Activated naive CD4-positive, alpha-beta T cell treated with anti-CD3 and anti-CD28 coated beads, Interleukin-2, amount 10 ng/mL, durations not matched to agents 7 days and 5 days (primary cell): ENCODE data around the gene TMEM109.

Experiments used
- CTCF ChIA-PET: fragments of 350-600 bp; sonication (Branson Sonifier 250); formaldehyde crosslinking; loops from one replicate; lab custom pipeline; 2021; ENCODE audit warnings: antibody characterized with exemption; lab: Charles Lee
- DNase-seq: peaks from one replicate; pipeline ENCODE4 v3.0.0-alpha.2; 2020
- H3K27ac Mint-ChIP-seq: one replicate; pipeline ENCODE4 v1.8.0; 2021; ENCODE audit warnings: mild to moderate bottlenecking, moderate library complexity, mixed read lengths
- H3K27me3 Mint-ChIP-seq: one replicate; pipeline ENCODE4 v1.8.0; 2021; ENCODE audit warnings: mild to moderate bottlenecking, mixed read lengths
- H3K36me3 Mint-ChIP-seq: one replicate; pipeline ENCODE4 v1.8.0; 2021; ENCODE audit warnings: mixed read lengths
- H3K4me1 Mint-ChIP-seq: one replicate; pipeline ENCODE4 v1.8.0; 2021; ENCODE audit warnings: mixed read lengths
- H3K4me3 Mint-ChIP-seq: one replicate; pipeline ENCODE4 v1.8.0; 2021; ENCODE audit warnings: mild to moderate bottlenecking, moderate library complexity, mixed read lengths
- H3K9me3 Mint-ChIP-seq: one replicate; pipeline ENCODE4 v1.8.0; 2021; ENCODE audit warnings: mixed read lengths

TMEM109 gene, protein sequence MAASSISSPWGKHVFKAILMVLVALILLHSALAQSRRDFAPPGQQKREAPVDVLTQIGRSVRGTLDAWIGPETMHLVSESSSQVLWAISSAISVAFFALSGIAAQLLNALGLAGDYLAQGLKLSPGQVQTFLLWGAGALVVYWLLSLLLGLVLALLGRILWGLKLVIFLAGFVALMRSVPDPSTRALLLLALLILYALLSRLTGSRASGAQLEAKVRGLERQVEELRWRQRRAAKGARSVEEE

DNA sequence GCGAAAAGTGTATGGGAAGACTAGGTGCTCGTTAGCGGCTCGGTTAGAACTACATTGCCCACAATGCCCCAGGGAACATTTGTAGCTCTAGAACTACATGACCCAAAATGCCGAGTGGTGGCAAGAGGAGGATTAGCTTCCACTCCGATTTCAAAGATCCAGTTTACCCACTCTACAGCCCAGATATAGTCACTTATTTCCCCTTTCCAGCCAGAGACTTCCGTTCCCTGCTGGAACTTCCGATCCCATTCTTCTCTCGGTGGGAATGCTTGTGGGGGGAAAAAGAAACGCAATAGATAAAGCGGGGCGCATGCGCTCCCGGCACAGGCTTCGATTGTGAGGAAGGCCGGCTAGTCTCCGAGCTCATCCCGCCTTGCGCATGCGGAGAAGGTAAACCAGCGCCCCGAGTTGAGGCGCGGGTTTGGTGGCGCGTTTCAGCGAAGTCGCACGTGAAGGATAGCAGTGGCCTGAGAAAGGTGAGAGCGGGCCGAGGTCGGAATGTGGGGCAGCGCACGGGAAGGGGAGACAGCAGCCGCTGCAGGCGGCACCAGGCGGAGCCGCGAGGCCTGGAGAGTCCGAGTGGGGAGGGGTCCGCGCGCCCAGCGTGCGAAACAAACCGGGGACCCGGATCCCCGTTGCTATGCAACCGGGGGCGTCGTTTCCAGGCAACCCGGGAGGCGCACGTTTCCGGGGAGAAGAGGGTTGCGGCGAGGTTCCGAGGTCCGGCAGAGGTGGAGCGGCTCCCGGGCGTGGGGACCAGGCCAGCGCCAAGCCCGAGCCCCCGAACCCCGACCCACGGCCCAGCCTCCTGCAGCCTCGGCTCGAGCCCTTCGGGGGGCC is at the start of gene TMEM109:
TMEM109 (plus strand) TSS at position 366 of the 840 bp plus-strand sequence. CDS start 5,536 bp downstream, outside the sequence.
- CTCF ChIA-PET = interaction anchor here (0.7 to 5.5 kb wide), 6 partner anchors 11 to 472 kb away, joined by 3 to 57 read pairs (median 4); partner anchors contain the start of gene PRPF19
- peak; percentile 91 for DNase-seq
- Mint-ChIP-seq H3K36me3 (peaks cover 4% of the 10 kb centered on the region), H3K4me3 (peak within 1 kb of the TSS; percentile 92), H3K4me1 (peaks cover 57% of the 10 kb centered on the region), H3K27me3 (peaks cover 11% of the 10 kb centered on the region), H3K9me3 (no peaks in the 10 kb centered on the region), H3K27ac (peak within 1 kb of the TSS; percentile 96)

DNA sequence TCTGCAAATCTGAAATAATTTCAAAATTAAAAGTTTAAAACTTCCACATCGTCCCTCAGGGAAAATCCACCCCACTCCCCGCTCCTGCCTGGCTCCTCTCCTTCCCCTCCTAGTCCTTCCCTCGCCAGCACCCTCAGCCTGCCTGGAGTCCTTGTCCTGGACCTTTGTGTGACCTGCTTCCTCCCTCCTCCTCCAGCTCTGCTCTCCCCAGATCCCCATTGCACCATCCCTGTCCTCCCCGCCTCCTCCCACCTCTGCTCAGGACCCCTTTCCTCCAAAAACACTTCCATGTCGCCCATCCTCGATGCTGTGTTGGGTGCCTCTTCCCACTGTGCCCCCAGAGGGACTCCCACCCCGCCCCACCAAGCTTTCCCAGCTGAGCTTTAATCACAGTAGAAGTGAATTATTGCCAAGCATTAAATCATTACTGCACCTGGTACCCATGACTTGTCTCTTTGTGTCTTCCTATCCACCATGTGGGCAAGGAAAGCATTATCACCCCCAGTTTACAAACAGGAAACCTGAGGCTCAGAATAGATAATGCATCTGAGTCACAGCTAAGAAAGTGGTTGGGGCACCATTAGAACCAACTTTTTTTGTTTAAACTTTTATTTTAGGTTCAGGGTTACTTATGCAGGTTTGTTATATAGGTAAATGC is 49.0 kb upstream of the TMEM109 start:
- Mint-ChIP-seq H3K36me3 (no peaks in the 10 kb centered on the region), H3K9me3 (no peaks in the 10 kb centered on the region), H3K4me1 (peaks cover 23% of the 10 kb centered on the region), H3K27me3 (peaks cover 27% of the 10 kb centered on the region), H3K27ac (no peak overlapping the region), H3K4me3 (no peak overlapping the region)
- no peak for DNase-seq
- CTCF ChIA-PET = no interaction called here

DNA sequence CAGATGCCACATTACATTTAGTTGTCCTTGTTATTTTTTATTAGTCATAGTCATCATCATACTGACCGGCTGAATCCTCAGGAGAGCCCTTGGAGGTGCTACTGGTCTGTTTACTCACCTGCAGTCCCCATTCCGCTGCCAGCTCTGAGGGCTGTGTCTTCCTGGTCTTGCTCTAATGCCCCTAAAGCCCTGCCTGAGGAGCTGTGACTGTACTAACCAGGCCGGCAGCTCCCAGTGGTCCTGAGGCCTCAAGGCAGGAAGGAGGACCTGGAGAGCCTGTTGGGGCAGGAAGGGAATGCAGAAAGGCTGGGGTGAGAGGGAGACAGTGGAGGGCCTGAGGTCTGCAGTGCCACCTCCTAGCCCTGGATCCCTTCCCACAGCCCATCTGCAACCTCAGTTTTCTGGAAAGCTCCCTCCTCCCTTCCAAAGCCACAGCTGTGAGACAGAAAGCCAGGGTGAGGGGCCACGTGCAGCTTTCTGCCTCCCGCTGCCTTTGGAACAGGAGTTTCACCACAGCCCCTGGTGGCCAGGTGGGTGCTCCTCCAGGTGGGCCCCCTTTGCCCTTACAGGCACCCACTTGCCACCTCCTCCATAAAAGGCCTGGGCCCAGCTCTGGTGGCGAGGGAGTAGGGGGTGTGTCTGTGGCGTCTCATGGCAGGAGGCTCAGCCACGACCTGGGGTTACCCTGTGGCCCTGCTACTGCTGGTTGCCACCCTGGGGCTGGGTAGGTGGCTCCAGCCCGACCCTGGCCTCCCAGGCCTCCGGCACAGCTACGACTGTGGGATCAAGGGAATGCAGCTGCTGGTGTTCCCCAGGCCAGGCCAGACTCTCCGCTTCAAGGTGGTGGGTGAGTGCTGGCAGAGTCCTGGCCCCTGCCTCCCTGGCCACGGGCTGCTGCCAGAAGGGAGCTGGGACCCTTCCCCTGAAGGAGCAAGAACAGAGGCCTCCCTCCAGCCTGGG is 46.8 kb upstream of the TMEM109 start, which contains the start of gene ZP1:
ZP1 (plus strand) TSS at position 632 of the 960 bp plus-strand sequence; CDS start at position 652, 20 bp downstream.
- H3K4me1 Mint-ChIP-seq = peaks cover 39% of the 10 kb centered on the region
- no peaks in the 10 kb centered on the region for H3K9me3 Mint-ChIP-seq
- no peak for DNase-seq
- CTCF ChIA-PET = interaction anchor here (2.0 to 2.2 kb wide), 2 partner anchors 20 to 36 kb away, joined by 7 to 8 read pairs; no protein-coding TSS in a partner anchor
- no peaks in the 10 kb centered on the region for H3K36me3 Mint-ChIP-seq
- H3K27ac Mint-ChIP-seq = peak within 1 kb of the TSS; percentile 4
- peaks cover 25% of the 10 kb centered on the region for H3K27me3 Mint-ChIP-seq
- H3K4me3 Mint-ChIP-seq = no peak within 1 kb of the TSS

DNA sequence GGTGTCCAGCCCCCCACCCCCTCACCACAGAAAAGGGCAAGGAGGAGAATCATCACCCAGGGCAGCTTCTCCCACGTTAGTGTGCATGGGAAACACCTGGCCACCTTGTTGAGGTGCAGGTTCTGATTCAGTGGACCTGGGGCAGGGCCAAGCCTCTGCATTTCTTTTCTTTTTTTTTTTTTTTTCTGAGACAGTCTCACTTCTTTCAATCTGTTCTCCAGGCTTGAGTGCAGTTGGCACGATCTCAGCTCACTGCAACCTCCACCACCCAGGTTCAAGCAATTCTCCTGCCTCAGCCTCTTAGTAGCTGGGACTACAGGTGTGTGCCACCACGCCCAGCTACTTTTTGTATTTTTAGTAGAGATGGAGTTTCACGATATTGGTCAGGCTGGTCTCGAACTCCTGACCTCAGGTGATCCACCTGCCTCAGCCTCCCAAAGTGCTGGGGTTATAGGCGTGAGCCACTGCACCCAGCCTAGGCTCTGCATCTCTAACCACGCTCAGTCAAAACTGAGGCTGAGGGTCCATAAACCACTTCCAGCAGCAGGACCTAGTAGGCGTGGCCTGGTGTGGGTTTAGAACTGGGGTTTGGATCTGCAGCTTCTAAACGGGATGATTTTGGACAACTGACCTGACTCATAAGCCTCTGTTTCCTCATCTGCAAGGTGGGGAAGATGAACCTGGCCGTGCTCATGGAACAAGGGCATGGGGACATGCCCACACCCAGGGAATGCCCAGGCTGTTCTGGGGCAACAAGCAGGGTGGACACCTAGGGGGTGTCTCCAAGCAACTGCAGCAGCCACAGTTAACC is 45.9 kb upstream of the TMEM109 start:
- H3K4me1 Mint-ChIP-seq = peaks cover 45% of the 10 kb centered on the region
- no peak for DNase-seq
- CTCF ChIA-PET = interaction anchor here (0.6 to 2.2 kb wide), 4 partner anchors 20 to 1706 kb away, joined by 3 to 8 read pairs (median 5); no protein-coding TSS in a partner anchor
- H3K36me3 Mint-ChIP-seq = no peaks in the 10 kb centered on the region
- H3K27me3 Mint-ChIP-seq = peaks cover 21% of the 10 kb centered on the region
- no peak overlapping the region for H3K27ac Mint-ChIP-seq
- H3K9me3 Mint-ChIP-seq = no peaks in the 10 kb centered on the region
- H3K4me3 Mint-ChIP-seq = no peak overlapping the region

DNA sequence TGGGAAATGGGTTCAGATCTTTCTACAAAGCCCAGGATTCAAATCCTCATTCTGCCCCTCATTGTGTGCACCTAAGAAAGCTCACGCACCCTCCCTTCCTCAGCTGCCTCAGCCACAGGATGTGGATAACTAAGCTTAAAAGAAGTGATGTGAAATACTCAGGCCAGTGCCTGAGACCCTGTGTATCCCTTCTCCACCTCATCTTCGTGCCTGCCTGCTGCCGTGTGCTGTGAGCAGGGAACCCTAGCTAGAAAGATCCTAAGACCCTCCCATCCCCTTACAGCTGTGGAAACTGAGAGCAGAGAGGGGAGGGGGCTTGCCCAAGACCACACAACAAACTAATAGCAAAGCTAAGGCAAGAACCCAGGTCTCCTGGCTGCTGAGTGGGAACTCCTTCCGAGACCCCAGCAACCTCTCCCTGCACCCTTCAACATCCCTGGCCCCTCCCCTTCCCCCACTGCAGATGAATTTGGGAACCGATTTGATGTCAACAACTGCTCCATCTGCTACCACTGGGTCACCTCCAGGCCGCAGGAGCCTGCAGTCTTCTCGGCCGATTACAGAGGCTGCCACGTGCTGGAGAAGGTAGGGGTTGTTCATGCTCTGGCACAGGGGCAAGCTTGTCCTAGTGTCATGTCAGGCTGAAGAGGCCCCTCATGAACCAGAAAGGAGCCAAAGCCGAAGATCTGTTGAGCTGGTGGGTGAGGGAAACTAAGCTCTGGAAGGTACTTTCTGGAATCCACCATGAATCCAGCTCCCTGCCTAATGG is 45.1 kb upstream of the TMEM109 start:
- no peak for DNase-seq
- Mint-ChIP-seq H3K4me1 (peaks cover 50% of the 10 kb centered on the region), H3K36me3 (no peaks in the 10 kb centered on the region), H3K27ac (no peak overlapping the region), H3K4me3 (no peak overlapping the region), H3K27me3 (peaks cover 21% of the 10 kb centered on the region), H3K9me3 (no peaks in the 10 kb centered on the region)
- CTCF ChIA-PET = interaction anchor here (1.1 to 2.2 kb wide), 3 partner anchors 19 to 38 kb away, joined by 3 to 8 read pairs (median 7); no protein-coding TSS in a partner anchor

DNA sequence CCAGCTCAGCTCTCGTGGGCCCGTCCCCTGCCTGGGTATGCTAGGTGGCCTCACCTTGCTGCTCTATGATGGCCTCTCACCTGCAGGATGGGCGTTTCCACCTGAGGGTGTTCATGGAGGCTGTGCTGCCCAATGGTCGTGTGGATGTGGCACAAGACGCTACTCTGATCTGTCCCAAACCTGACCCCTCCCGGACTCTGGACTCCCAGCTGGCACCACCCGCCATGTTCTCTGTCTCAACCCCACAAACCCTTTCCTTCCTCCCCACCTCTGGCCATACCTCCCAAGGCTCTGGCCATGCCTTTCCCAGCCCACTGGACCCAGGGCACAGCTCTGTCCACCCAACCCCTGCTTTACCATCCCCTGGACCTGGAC is 44.5 kb upstream of the TMEM109 start:
- peaks cover 20% of the 10 kb centered on the region for H3K27me3 Mint-ChIP-seq
- no peak overlapping the region for H3K4me3 Mint-ChIP-seq
- H3K9me3 Mint-ChIP-seq = no peaks in the 10 kb centered on the region
- CTCF ChIA-PET = interaction anchor here (2.0 kb wide), 1 partner anchor 18 kb away, joined by 8 read pairs; no protein-coding TSS in a partner anchor
- no peak overlapping the region for H3K27ac Mint-ChIP-seq
- DNase-seq = no peak
- no peaks in the 10 kb centered on the region for H3K36me3 Mint-ChIP-seq
- H3K4me1 Mint-ChIP-seq = peaks cover 51% of the 10 kb centered on the region

DNA sequence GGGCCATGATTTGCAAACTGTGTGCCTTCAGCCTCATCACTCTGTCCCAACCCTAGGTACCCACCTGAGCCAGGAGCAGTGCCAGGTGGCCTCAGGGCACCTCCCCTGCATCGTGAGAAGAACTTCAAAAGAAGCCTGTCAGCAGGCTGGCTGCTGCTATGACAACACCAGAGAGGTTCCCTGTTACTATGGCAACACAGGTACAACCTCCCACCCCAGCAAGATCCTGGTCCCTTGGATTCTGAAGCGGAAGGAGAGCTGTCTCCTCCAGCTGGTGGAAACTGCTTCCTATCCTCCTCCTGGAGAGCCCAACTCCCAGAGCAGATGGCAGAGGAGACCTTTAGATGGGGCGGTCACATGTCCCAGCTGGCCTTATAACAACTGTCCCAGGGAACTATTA is 43.7 kb upstream of the TMEM109 start:
- Mint-ChIP-seq H3K36me3 (no peaks in the 10 kb centered on the region), H3K27ac (no peak overlapping the region), H3K4me1 (peaks cover 48% of the 10 kb centered on the region), H3K27me3 (peaks cover 13% of the 10 kb centered on the region), H3K9me3 (no peaks in the 10 kb centered on the region), H3K4me3 (no peak overlapping the region)
- CTCF ChIA-PET = interaction anchor here (0.9 to 3.3 kb wide), 2 partner anchors 18 to 39 kb away, joined by 4 to 14 read pairs; no protein-coding TSS in a partner anchor
- DNase-seq = no peak

DNA sequence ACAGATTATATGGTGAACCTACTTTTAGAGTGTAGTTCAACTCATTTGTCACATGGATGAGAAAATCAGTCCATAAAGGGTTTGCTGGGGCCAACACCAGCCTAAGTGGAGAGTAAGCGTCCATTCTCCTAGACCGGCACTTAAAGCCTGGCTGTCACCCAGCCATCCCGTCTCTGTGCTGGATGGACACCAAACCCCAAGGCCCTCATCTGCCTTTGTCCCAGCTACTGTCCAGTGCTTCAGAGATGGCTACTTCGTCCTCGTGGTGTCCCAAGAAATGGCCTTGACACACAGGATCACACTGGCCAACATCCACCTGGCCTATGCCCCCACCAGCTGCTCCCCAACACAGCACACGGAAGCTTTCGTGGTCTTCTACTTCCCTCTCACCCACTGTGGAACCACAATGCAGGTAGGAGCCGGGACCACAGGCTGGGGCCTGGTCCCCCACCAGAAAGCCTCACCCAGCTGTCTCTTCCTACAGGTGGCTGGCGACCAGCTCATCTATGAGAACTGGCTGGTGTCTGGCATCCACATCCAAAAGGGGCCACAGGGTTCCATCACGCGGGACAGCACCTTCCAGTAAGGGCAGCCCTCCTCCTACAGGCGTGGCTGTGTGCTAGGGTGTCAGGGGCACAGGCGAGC is 43.1 kb upstream of the TMEM109 start:
- no peaks in the 10 kb centered on the region for H3K9me3 Mint-ChIP-seq
- CTCF ChIA-PET = interaction anchor here (0.9 to 3.3 kb wide), 3 partner anchors 17 to 40 kb away, joined by 3 to 14 read pairs (median 4); no protein-coding TSS in a partner anchor
- DNase-seq = no peak
- no peaks in the 10 kb centered on the region for H3K36me3 Mint-ChIP-seq
- peaks cover 45% of the 10 kb centered on the region for H3K4me1 Mint-ChIP-seq
- H3K27ac Mint-ChIP-seq = no peak overlapping the region
- peaks cover 13% of the 10 kb centered on the region for H3K27me3 Mint-ChIP-seq
- no peak overlapping the region for H3K4me3 Mint-ChIP-seq

DNA sequence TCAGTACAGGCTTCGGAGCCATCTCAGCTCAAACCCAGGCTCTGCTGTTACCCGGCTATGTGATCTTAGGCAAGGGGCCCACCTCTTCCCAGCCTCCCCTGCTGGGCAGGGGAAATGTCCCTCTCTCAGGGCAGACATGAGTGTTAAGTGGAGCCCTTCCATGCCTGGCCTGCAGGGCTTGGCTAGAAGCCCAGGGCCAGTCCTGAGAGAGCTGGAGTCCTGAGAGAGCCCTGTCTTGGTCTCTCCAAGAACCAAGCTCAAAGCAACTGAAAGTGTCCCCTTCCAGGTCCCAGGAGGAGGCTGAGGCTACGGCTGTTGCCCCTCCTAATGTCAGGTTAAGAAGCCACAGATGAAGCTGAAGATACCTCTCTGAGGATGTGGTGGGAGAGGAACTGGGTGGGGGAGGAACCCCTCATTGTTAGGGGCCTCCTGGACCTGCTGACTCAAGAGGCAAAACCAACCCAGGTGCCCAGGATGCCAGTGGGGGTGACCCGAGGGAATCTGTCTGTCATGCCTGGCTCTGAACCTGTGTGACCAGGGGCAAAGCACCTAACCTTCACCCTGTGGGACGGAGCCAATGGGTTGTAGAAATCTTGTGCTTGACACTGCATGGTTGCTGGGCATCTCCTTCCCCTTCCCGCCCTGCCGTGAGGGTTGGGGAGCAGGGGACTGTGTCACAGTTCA is 42.4 kb upstream of the TMEM109 start:
- CTCF ChIA-PET = interaction anchor here (0.9 to 3.3 kb wide), 5 partner anchors 16 to 316 kb away, joined by 3 to 14 read pairs (median 4); no protein-coding TSS in a partner anchor
- no peaks in the 10 kb centered on the region for H3K9me3 Mint-ChIP-seq
- H3K27me3 Mint-ChIP-seq = peaks cover 13% of the 10 kb centered on the region
- DNase-seq = no peak
- no peak overlapping the region for H3K4me3 Mint-ChIP-seq
- H3K4me1 Mint-ChIP-seq = peaks cover 45% of the 10 kb centered on the region
- no peak overlapping the region for H3K27ac Mint-ChIP-seq
- no peaks in the 10 kb centered on the region for H3K36me3 Mint-ChIP-seq

DNA sequence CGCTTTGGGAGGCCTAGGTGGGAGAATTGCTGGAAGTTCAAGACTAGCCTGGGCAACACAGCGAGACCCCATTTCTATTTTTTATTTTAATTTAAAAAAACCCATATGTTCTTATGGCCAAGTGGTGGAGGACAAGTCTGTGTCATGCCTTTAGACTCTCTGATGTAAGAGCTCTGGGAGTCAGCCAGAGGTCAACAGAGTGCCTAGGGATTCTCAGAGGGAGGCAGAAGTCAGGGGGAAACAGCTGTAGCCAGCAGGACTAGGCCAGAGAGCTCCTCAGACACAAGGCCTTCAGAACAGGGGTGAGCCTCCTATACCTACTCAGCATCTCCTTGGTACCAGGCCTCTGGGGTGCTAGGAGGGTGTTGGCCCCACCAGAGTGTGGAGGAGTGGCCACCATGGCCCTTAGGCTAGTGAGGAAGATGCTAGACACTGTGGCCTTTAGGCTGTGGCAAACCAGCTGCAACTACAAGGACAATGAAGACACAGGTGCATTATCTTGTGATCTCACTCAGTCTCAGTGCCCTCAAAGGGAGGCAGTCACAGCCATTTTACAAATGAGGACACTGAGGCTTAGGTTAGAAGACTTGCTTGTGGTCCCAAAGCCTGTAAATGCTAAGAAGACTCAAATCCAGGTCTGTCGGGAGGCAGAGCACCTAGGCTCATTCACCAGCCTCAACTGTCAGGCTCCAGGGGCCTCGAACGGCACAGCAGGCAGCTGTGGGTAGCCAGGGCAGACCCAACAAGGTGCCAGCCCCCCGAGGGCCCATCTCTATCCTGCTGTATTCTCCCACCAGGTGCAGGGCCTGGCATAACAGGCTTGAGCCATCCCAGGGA is 41.6 kb upstream of the TMEM109 start:
- no peaks in the 10 kb centered on the region for H3K9me3 Mint-ChIP-seq
- H3K4me1 Mint-ChIP-seq = peaks cover 45% of the 10 kb centered on the region
- DNase-seq = no peak
- CTCF ChIA-PET = interaction anchor here (1.0 to 3.3 kb wide), 5 partner anchors 15 to 315 kb away, joined by 3 to 14 read pairs (median 3); no protein-coding TSS in a partner anchor
- peaks cover 13% of the 10 kb centered on the region for H3K27me3 Mint-ChIP-seq
- no peak overlapping the region for H3K27ac Mint-ChIP-seq
- no peaks in the 10 kb centered on the region for H3K36me3 Mint-ChIP-seq
- no peak overlapping the region for H3K4me3 Mint-ChIP-seq
